ENCODE measurements around the gene BGN.

- no peak for TF ChIP-seq CTCF (conservative IDR thresholded peaks at IDR 0.05)
- TF ChIP-seq ZFX (IDR thresholded peaks at IDR 0.05): no peak
Observed at GRCh38 chrX:153523269-153523668, 28.5 kb downstream of the BGN start.
